Measurements from ENCODE around the gene SIPA1L3.
A peak's percentile ranks its signal among the peaks of the same experiment; 100 is the strongest.

Gene SIPA1L3

DNA sequence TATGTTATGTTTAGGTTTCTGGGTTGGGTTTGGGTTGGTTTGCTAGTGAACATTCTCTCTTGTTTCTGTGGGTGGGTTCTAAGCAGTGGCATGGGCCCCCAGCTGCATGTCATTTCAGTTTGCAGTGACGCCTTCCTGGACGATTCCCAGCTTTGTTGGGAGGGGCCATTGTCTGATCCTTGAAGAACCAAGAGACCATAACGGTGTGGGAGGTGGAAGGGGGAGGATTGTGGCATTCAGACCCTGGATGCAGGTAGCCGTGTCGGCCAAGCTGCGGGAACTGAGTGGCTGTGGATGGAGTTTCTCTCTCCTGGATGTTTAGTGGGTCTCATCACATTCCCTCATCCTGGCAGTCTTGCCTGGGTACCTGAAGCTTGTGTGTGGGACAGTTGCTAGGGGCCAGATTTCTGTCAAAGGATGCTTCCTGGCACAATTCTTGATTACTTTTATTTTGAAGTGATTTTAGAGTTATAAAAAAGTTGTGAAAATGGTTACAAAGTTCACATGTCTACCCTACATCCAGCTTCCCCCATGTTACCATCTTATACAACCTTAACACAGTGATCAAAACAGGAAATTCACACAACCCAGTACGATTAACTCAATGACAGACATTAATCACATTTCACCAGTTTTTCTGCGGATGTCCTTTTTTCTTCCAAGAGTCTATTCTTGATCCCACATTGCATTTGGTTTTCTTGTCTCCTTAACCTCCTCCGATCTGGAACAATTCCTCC, 123.8 kb downstream of the SIPA1L3 start:
- H3K27ac ChIP-seq (ENCODE audit: extremely low read depth, low read depth, low read length), result no peak overlapping the region
- peaks cover 0 to 15% of the 10 kb centered on the region in 2 experiments; a peak in 2 of 3 replicates for H3K36me3 ChIP-seq (ENCODE audit: control insufficient read depth in 2 of 2, insufficient read depth in 1 of 2, low read length in 2 of 2)

DNA sequence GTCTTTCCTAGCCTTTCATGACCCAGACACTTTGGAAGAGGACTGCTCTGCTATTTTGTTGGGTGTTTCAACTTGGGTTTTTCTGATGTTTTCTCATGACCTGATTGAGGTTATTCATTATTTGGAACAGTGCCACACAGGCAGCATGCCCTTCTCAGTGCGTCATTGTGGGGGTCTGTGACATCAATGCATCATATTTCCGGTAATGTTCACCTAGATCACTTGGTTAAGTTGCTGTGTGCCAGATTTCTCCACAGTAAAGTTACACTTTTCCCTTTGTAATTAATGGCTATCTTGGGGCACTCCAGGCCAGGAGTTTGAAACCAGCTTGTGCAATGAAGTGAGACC, 124.4 kb downstream of the SIPA1L3 start:
- POLR2A ChIA-PET, result no interaction called here
- Histone ChIP-seq H3K36me3 (ENCODE audit: control insufficient read depth in 2 of 2, insufficient read depth in 1 of 2, low read length in 2 of 2) (peaks cover 0 to 15% of the 10 kb centered on the region in 2 experiments; a peak in 2 of 3 replicates), H3K4me1 (ENCODE audit: control insufficient read depth, insufficient read depth, low read length) (peaks cover 2% of the 10 kb centered on the region; the same call in 1 of the 2 replicates), H3K4me3 (ENCODE audit: low read depth, low read length) (no peak overlapping the region), H3K9me3 (ENCODE audit: control insufficient read depth, insufficient read depth, low read depth, low read length) (no peaks in the 10 kb centered on the region; the same call in 1 of the 2 replicates), H3K27ac (ENCODE audit: extremely low read depth, low read depth, low read length) (no peak overlapping the region)
- TF ChIP-seq, protein P1, sequence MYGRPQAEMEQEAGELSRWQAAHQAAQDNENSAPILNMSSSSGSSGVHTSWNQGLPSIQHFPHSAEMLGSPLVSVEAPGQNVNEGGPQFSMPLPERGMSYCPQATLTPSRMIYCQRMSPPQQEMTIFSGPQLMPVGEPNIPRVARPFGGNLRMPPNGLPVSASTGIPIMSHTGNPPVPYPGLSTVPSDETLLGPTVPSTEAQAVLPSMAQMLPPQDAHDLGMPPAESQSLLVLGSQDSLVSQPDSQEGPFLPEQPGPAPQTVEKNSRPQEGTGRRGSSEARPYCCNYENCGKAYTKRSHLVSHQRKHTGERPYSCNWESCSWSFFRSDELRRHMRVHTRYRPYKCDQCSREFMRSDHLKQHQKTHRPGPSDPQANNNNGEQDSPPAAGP (tag by site-specific recombination; IDR thresholded peaks at IDR 0.05), result no peak
- CTCF ChIA-PET, result no interaction called here

More for the DNA sequence above, 123.8 kb downstream of the SIPA1L3 start:
- no peak overlapping the region for H3K4me3 ChIP-seq (ENCODE audit: low read depth, low read length)
- TF ChIP-seq ZNF211 (tag by site-specific recombination; IDR thresholded peaks at IDR 0.05; ENCODE audit: low read depth) (peak; percentile 95), ZNF529 (tag by site-specific recombination; IDR thresholded peaks at IDR 0.05; ENCODE audit: insufficient replicate concordance) (peak; percentile 100), FEZF1 (tag by site-specific recombination; IDR thresholded peaks at IDR 0.05) (no peak)
- ChIA-PET CTCF (no interaction called here), POLR2A (no interaction called here)
- H3K9me3 ChIP-seq (ENCODE audit: control insufficient read depth, insufficient read depth, low read depth, low read length), result no peaks in the 10 kb centered on the region; the same call in 1 of the 2 replicates
- H3K4me1 ChIP-seq (ENCODE audit: control insufficient read depth, insufficient read depth, low read length), result peaks cover 2% of the 10 kb centered on the region; the same call in 1 of the 2 replicates

DNA sequence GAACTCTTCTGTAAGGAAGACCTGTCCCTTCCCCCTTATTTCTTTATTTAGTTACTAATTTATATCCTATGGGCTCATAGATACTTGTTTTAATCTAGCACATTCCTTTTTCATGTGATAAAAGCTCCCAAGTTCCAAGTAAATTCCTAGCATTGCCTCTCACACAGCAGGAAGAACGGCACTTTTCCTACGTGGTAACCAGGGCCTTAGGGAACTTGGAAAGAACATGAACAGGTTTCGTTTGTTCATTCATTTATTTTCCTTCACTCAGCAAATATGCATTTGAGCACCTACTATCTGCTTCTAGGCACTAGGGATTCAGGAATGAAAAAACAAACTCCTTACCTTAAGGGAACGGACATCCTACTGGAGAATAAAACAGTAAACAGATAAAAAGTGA, 125.1 kb downstream of the SIPA1L3 start:
- Histone ChIP-seq H3K36me3 (ENCODE audit: control insufficient read depth in 2 of 2, insufficient read depth in 1 of 2, low read length in 2 of 2) (peaks cover 0 to 15% of the 10 kb centered on the region in 2 experiments; a peak in 2 of 3 replicates), H3K9me3 (ENCODE audit: control insufficient read depth, insufficient read depth, low read depth, low read length) (no peaks in the 10 kb centered on the region; the same call in 1 of the 2 replicates), H3K27ac (ENCODE audit: extremely low read depth, low read depth, low read length) (no peak overlapping the region), H3K4me1 (ENCODE audit: control insufficient read depth, insufficient read depth, low read length) (peaks cover 5% of the 10 kb centered on the region; the same call in 1 of the 2 replicates), H3K4me3 (ENCODE audit: low read depth, low read length) (no peak overlapping the region)
- TF ChIP-seq ZNF529 (tag by site-specific recombination; IDR thresholded peaks at IDR 0.05; ENCODE audit: insufficient replicate concordance), result no peak
- no peak for TF ChIP-seq ZNF792 (tag by site-specific recombination; IDR thresholded peaks at IDR 0.05)
- TF ChIP-seq ZNF354C (tag by site-specific recombination; IDR thresholded peaks at IDR 0.05; ENCODE audit: borderline replicate concordance, low read depth), result no peak
- TF ChIP-seq KLF1 (tag by site-specific recombination; IDR thresholded peaks at IDR 0.05), result no peak
- no peak for TF ChIP-seq ZBTB1 (tag by site-specific recombination; IDR thresholded peaks at IDR 0.05)
- TF ChIP-seq ZNF658 (tag by site-specific recombination; IDR thresholded peaks at IDR 0.05), result no peak
- no peak for TF ChIP-seq ZNF423 (tag by site-specific recombination; IDR thresholded peaks at IDR 0.05)
- no peak for TF ChIP-seq ZNF558 (tag by site-specific recombination; IDR thresholded peaks at IDR 0.05)
- TF ChIP-seq ZNF670 (tag by site-specific recombination; IDR thresholded peaks at IDR 0.05; ENCODE audit: low read depth), result no peak
- TF ChIP-seq ZNF274 (IDR thresholded peaks at IDR 0.05; ENCODE audit: low read length), result no peak
- no peak for TF ChIP-seq ZNF274 (tag by site-specific recombination; IDR thresholded peaks at IDR 0.05; ENCODE audit: borderline replicate concordance)
- no peak for TF ChIP-seq SETDB1 (IDR thresholded peaks at IDR 0.05; ENCODE audit: insufficient read length, low read length)
- no peak for TF ChIP-seq ZNF311 (tag by site-specific recombination; IDR thresholded peaks at IDR 0.05; ENCODE audit: borderline replicate concordance)
- no peak for TF ChIP-seq KLF8 (tag by site-specific recombination; IDR thresholded peaks at IDR 0.05)
- TF ChIP-seq, protein P2, sequence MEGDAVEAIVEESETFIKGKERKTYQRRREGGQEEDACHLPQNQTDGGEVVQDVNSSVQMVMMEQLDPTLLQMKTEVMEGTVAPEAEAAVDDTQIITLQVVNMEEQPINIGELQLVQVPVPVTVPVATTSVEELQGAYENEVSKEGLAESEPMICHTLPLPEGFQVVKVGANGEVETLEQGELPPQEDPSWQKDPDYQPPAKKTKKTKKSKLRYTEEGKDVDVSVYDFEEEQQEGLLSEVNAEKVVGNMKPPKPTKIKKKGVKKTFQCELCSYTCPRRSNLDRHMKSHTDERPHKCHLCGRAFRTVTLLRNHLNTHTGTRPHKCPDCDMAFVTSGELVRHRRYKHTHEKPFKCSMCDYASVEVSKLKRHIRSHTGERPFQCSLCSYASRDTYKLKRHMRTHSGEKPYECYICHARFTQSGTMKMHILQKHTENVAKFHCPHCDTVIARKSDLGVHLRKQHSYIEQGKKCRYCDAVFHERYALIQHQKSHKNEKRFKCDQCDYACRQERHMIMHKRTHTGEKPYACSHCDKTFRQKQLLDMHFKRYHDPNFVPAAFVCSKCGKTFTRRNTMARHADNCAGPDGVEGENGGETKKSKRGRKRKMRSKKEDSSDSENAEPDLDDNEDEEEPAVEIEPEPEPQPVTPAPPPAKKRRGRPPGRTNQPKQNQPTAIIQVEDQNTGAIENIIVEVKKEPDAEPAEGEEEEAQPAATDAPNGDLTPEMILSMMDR (tag by site-specific recombination; IDR thresholded peaks at IDR 0.05), result no peak
- CTCF ChIA-PET, result interaction anchor here (0.7 kb wide), 1 partner anchor 190 kb away, joined by 4 read pairs; no protein-coding TSS in a partner anchor
- POLR2A ChIA-PET, result no interaction called here
